GM10266 (cell line): ENCODE data around the gene CRB2.
A peak's percentile ranks its signal among the peaks of the same experiment; 100 is the strongest.

Experiments
- DNase-seq: peaks from one replicate; pipeline ENCODE4 v3.0.0; 2012; ENCODE audit errors: extremely low spot score
- TF ChIP-seq, protein P1 (sequence below): IDR thresholded peaks from 2 replicates; pipeline ENCODE4 v1.5.1; 2012; ENCODE audit warnings: mild to moderate bottlenecking, low read depth; ENCODE audit not compliant: control insufficient read depth, insufficient read depth; ENCODE audit errors: missing control alignments

The CRB2 gene

DNA sequence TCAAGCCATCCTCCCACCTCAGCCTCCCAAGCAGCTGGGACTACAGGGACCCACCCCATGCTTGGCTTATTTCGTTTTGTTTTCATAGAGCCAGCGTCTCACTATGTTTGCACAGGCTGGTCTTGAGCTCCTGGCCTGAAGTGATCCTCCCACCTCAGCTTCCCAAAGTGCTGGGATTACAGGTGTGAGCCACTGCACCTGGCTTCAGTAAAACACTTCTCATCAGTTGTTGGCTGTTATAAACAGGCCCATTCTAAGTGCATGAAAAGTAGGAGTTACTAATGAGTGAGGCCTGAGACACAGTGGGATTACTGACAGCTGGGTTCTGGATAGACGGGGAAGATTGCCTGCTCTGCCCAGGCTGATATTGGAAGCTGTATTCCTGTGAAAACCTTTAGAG lies 3.5 kb downstream of the CRB2 start:
- no peak for DNase-seq
- TF ChIP-seq, protein P1, sequence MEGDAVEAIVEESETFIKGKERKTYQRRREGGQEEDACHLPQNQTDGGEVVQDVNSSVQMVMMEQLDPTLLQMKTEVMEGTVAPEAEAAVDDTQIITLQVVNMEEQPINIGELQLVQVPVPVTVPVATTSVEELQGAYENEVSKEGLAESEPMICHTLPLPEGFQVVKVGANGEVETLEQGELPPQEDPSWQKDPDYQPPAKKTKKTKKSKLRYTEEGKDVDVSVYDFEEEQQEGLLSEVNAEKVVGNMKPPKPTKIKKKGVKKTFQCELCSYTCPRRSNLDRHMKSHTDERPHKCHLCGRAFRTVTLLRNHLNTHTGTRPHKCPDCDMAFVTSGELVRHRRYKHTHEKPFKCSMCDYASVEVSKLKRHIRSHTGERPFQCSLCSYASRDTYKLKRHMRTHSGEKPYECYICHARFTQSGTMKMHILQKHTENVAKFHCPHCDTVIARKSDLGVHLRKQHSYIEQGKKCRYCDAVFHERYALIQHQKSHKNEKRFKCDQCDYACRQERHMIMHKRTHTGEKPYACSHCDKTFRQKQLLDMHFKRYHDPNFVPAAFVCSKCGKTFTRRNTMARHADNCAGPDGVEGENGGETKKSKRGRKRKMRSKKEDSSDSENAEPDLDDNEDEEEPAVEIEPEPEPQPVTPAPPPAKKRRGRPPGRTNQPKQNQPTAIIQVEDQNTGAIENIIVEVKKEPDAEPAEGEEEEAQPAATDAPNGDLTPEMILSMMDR, result no peak

DNA sequence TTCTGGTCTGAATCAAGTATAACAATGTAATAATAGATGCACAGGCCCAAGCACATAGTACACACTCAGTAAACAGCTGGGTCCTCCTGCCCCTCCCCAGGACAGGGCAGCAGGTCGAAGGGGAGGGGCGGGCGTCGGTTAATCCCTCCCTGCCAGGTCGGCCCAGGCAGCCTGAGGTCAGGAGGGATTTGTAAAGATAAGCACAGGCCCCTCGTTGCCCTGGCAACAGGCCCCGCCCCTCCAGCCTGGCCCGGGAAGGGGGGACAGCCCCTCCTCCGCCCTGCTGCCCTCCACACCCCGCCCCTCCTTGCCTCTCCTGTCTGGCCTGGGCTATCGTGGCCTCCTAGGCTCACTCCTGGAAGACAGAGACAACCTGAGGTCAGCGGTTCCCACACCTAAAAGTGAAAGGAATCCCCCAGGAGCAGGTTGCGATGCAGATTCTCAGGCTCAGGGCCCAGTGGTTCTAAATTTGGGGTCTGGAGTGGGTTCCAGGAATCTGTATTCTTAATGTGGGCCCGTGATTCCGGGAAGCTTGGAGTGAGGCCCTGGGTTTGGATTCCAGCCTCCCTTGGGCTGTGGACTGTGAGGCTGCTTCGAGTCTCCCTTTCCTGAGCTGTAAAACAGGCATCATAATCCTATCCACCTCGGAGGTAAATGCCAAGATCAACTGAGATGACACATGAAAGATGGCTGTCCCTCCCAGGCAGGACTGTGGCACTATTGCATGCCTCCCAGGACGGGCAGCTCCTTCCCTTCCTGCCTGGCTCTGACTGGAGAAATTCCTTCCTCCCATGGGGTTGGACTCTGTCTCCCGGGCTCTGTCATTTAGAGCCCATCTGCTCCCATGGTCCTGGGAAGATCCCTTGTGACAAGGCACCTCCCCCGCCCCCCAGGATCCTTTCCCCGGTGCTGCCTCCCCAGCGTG lies 4.4 kb downstream of the CRB2 start:
- TF ChIP-seq, protein P1, result no peak
- DNase-seq, result peak; percentile 90

DNA sequence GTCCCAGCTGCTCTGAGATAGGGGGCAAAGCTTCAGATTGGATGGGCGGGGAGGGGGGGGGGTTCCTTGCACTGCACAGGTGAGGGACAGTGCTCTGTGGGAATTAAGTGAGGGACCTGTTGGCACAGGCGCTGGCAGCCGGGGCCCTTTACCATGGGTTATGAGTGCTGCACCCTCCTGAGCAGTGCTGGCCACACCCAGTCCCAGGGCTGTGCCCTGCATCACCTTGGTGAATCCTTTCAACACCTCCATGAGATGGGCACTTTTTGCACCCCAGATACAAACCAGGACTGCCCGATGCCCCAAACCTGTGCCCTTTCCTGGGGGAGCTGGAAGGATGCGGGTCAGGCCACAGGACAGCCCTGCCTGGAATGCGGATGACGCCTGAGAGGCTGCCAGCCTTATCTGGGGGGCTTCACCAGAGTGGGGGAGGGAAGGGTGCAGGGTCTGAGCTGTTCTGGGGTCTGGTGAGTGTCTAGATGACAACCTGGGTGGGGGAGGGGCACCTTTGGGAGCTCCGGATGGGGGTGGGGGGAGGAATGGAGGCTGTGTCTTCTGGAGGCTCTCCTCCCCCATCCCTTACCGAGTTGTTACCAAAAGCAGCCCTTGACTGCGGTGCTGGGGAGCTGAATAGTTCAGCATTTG lies 5.2 kb downstream of the CRB2 start:
- TF ChIP-seq, protein P1, result no peak
- no peak for DNase-seq

DNA sequence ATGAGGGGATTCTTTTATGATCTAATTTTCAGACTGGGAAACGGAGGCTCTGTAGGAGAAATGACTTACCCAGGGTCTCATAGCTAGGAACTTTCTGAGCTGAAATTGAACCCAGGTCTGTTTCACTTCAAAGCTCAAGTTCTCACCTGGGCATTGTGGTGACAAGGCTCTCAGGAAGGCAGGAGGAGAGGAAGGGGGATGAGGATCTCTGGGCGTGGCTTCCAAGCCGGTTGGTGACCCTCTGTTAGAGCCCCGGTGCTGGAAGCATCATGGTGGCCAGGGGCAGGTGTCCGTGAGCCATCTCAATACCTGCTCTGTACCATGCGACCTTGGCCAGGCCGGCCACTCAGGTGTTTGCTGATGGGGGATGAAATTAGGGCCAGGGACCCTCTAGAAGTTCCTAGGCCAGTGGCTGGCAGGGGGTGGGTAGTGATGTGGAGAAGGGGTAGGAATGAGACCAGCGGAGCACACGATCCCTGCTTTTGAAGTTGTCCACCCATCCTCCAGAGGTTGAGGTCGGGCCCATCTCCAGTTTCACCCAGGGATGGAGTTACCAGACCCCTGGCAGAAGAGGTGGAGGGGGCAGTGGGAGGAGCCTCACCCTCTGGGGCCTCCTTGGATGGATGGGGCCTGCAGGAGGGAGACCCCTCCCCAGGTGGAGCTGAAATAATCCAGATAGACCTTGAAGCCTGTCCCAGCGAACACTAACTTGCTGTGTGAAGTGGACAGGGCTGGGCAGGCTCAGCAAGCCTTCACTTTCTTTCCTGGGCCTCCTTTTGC lies 5.9 kb downstream of the CRB2 start:
- no peak for DNase-seq
- TF ChIP-seq, protein P1, result no peak

DNA sequence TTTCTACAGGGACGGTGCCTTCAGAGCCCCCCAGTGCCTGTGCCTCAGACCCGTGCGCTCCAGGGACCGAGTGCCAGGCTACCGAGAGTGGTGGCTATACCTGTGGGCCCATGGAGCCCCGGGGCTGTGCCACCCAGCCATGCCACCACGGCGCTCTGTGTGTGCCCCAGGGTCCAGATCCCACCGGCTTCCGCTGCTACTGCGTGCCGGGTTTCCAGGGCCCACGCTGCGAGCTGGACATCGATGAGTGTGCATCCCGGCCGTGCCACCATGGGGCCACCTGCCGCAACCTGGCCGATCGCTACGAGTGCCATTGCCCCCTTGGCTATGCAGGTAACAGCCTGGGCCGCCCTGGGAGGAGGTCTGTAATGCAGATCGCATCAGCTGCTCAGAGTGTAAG lies 6.9 kb downstream of the CRB2 start:
- TF ChIP-seq, protein P1, result no peak

DNA sequence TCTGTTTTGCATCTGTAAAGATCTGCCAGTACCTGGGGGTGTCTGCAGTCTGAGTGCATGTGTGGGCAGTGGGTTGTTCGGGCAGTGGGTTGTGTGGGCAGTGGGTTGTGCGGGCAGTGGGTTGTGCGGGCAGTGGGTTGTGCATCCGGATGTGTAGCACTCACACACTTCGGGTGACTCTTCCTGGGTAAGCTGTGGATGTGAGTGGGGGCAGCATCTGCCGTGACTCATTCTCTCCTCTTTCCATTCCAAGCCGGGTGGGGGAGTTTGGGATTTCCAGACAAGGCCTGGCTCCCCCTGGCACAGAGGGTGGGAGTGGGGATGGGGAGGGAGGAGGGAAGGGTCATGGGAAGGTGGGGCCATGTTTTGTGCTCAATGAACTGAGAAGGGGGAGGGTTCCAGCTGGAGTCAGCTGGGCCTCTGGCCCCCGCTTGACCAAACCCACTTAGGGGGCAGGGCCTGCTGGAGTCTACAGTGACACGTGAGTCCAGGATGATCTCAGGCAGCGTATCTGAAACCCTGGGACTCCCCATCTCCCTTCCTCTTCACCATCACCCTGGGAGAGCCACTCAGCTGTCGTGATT lies 8.3 kb downstream of the CRB2 start:
- DNase-seq, result no peak

More for the DNA sequence above, 6.9 kb downstream of the CRB2 start:
- DNase-seq, result no peak

More for the DNA sequence above, 8.3 kb downstream of the CRB2 start:
- TF ChIP-seq, protein P1, result no peak
